ENCODE measurements around the gene AKAP14.

- TF ChIP-seq POLR2A (IDR thresholded peaks at IDR 0.05; ENCODE audit: low read length) (no peak), GATA1 (IDR thresholded peaks at IDR 0.05; ENCODE audit: low read depth, low read length) (no peak)
Observed at GRCh38 chrX:119942173-119942819, 46.6 kb downstream of the AKAP14 start.

Data from erythroblast (primary cell).